Measurements from ENCODE around the gene SDHA. TPM values are rescaled to one million over a fixed set of nuclear protein-coding genes. Genes with fewer than 3 reads are reported as not detected.

SDHA gene
- total and polyA plus RNA-seq, 10 of the 15 experiments (the other 5 are each of a cell fraction or from before 2014, with no cell fraction given) = 63.3 to 205 (median 104) TPM

DNA sequence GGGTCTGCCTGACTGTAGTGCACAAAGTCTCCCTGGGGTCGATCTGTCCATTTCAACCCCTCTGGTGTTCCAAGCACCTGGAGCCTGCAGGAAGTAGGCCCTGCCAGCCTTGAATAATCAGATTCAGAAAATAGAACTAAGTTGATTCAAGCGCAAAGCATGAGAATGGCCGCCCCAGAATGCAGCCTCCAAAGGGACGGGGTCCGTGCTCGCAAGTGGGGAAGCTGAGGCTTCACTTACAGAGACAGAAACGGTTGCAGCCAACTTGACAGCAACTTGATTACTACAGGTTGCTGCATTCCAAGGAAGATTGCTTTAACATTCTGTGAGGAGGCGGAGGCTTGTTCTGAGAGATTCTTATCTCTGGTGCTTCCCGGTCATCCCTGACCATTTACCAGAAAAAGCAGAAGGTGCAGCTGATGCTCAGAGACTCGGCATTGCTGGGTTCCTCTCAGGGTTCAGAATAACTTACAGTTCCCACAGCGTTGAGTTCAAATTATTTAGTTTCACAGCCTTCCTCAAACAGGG, 41.8 kb upstream of the SDHA start:
- no peak for FAIRE-seq
- ChIA-PET CTCF (no interaction called here), RAD21 (ENCODE audit: unreplicated experiment) (no interaction called here), SMC1A (ENCODE audit: uncharacterized antibody, unreplicated experiment) (no interaction called here), POLR2A (no interaction called here)
- no peaks in the 10 kb centered on the region for H4K20me1 ChIP-seq (ENCODE audit: control insufficient read depth, insufficient read depth)
- H3K27me3 ChIP-seq (replicated peaks in 1 of 2; ENCODE audit: control insufficient read depth in 2 of 2, insufficient read depth in 2 of 2, low read length in 1 of 2) = peaks cover 0 to 3% of the 10 kb centered on the region in 2 experiments; a peak in 2 of 4 replicates
- no peak overlapping the region for H3K4me3 ChIP-seq
- 38% methylated on average over 11 of the region's 11 CpGs for WGBS (ENCODE audit: insufficient coverage, insufficient replicate concordance, low lambda C conversion rate, missing lambda C conversion rate)
- TF ChIP-seq SREBF1 (IDR thresholded peaks at IDR 0.05; ENCODE audit: low read length) = no peak
- no peak for TF ChIP-seq SUZ12 (IDR thresholded peaks at IDR 0.05; ENCODE audit: unreplicated experiment)
- TF ChIP-seq NR2C2 (IDR thresholded peaks at IDR 0.05; ENCODE audit: borderline replicate concordance, control insufficient read depth, insufficient read length, low read depth) = no peak
- TF ChIP-seq SMAD5 (IDR thresholded peaks at IDR 0.05; ENCODE audit: low read depth) = no peak
- TF ChIP-seq RELA (IDR thresholded peaks at IDR 0.05; ENCODE audit: borderline replicate concordance, partially characterized antibody) = no peak
- no peak for TF ChIP-seq PAX5 (IDR thresholded peaks at IDR 0.05; ENCODE audit: borderline replicate concordance, low read depth, low read length)
- no peak for TF ChIP-seq NR2F1 (conservative IDR thresholded peaks at IDR 0.05)
- TF ChIP-seq, protein P1, sequence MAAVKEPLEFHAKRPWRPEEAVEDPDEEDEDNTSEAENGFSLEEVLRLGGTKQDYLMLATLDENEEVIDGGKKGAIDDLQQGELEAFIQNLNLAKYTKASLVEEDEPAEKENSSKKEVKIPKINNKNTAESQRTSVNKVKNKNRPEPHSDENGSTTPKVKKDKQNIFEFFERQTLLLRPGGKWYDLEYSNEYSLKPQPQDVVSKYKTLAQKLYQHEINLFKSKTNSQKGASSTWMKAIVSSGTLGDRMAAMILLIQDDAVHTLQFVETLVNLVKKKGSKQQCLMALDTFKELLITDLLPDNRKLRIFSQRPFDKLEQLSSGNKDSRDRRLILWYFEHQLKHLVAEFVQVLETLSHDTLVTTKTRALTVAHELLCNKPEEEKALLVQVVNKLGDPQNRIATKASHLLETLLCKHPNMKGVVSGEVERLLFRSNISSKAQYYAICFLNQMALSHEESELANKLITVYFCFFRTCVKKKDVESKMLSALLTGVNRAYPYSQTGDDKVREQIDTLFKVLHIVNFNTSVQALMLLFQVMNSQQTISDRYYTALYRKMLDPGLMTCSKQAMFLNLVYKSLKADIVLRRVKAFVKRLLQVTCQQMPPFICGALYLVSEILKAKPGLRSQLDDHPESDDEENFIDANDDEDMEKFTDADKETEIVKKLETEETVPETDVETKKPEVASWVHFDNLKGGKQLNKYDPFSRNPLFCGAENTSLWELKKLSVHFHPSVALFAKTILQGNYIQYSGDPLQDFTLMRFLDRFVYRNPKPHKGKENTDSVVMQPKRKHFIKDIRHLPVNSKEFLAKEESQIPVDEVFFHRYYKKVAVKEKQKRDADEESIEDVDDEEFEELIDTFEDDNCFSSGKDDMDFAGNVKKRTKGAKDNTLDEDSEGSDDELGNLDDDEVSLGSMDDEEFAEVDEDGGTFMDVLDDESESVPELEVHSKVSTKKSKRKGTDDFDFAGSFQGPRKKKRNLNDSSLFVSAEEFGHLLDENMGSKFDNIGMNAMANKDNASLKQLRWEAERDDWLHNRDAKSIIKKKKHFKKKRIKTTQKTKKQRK (IDR thresholded peaks at IDR 0.05; ENCODE audit: low read depth, low read length) = no peak
- TF ChIP-seq, protein P2, sequence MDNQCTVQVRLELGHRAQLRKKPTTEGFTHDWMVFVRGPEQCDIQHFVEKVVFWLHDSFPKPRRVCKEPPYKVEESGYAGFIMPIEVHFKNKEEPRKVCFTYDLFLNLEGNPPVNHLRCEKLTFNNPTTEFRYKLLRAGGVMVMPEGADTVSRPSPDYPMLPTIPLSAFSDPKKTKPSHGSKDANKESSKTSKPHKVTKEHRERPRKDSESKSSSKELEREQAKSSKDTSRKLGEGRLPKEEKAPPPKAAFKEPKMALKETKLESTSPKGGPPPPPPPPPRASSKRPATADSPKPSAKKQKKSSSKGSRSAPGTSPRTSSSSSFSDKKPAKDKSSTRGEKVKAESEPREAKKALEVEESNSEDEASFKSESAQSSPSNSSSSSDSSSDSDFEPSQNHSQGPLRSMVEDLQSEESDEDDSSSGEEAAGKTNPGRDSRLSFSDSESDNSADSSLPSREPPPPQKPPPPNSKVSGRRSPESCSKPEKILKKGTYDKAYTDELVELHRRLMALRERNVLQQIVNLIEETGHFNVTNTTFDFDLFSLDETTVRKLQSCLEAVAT (IDR thresholded peaks at IDR 0.05) = no peak
- no peak for TF ChIP-seq MXI1 (IDR thresholded peaks at IDR 0.05; ENCODE audit: low read depth, low read length)
- TF ChIP-seq JUND (IDR thresholded peaks at IDR 0.05; ENCODE audit: low read depth, low read length) = no peak
- TF ChIP-seq CBX3 (IDR thresholded peaks at IDR 0.05; ENCODE audit: borderline replicate concordance, low read depth) = no peak
- no peak for TF ChIP-seq RBBP5 (conservative IDR thresholded peaks at IDR 0.05)
- TF ChIP-seq POLR2A (IDR thresholded peaks at IDR 0.05; ENCODE audit: low read depth, low read length) = no peak
- H3K36me3 ChIP-seq (ENCODE audit: control insufficient read depth in 2 of 2, insufficient read depth in 2 of 2, low read length in 1 of 2) = no peaks in the 10 kb centered on the region
- DNase-seq (ENCODE audit: low read depth, low spot score) = no peak
- no peak overlapping the region for H3K27ac ChIP-seq (ENCODE audit: control insufficient read depth, insufficient read depth)
- no peak overlapping the region for H3K9ac ChIP-seq (ENCODE audit: control insufficient read depth, insufficient read depth, low read length)
- in situ Hi-C loops (cut with MboI) (no loop called here), intact Hi-C loops (cut with micrococcal nuclease; ENCODE audit: unreplicated experiment) (no loop called here)
- no peaks in the 10 kb centered on the region for H3K79me2 ChIP-seq (ENCODE audit: control insufficient read depth, insufficient read depth, low read length)
- BruUV-seq (replicated peaks) = no TSS peak
- H3K4me1 ChIP-seq (ENCODE audit: control insufficient read depth, insufficient read depth, low read length) = no peaks in the 10 kb centered on the region
- no peak overlapping the region for H3K4me2 ChIP-seq (ENCODE audit: control insufficient read depth, insufficient read depth)
- ATAC-seq = no peak
- H3K9me3 ChIP-seq (replicated peaks; ENCODE audit: control insufficient read depth, insufficient read depth, low read length) = no peaks in the 10 kb centered on the region
- no peak overlapping the region for H2AFZ ChIP-seq (ENCODE audit: control insufficient read depth, low read depth, low read length)

Data from GM12878 (cell line).